Tibial artery (tissue), 4 donors: Measurements from ENCODE around the gene RAD51B.
A peak's percentile ranks its signal among the peaks of the same experiment; 100 is the strongest.
"Not testable (repeated sequence)": the region's sequence is repeated elsewhere in the genome, so short reads cannot be mapped to it uniquely, and the experiment has no call there.

Experiments used
- DNase-seq, 2 donors: peaks; one replicate each; pipeline ENCODE4 v3.0.0-alpha.2; 2019
- H3K27ac ChIP-seq, 2 donors: fragments of 200-600 bp; sonication (generic) in 1 of 2; 1 replicate in 1 of 2; 2 replicates in 1 of 2; pipeline ENCODE4 v1.5.1; 2018 to 2019; ENCODE audit warnings: mild to moderate bottlenecking in 1 of 2
- H3K27me3 ChIP-seq, 2 donors: fragments of 200-600 bp; sonication (generic) in 1 of 2; one replicate each; pipeline versions ENCODE4 v1.5.1 to v1.6.0; 2016 to 2019
- H3K36me3 ChIP-seq, 3 donors: fragments of 200-600 bp; sonication (generic) in 2 of 3; one replicate each; pipeline ENCODE4 v1.5.1; 2016 to 2019; ENCODE audit warnings: mild to moderate bottlenecking in 2 of 3
- H3K4me1 ChIP-seq, 4 donors: fragments of 200-600 bp; sonication (generic) in 2 of 4; 1 replicate in 3 of 4; 2 replicates in 1 of 4; pipeline ENCODE4 v1.5.1; 2016 to 2019
- H3K4me3 ChIP-seq, 2 donors: fragments of 200-600 bp; sonication (generic) in 1 of 2; 1 replicate in 1 of 2; 2 replicates in 1 of 2; pipeline ENCODE4 v1.5.1; 2018 to 2019; ENCODE audit warnings: mild to moderate bottlenecking in 2 of 2
- H3K9me3 ChIP-seq, 3 donors: fragments of 200-600 bp; sonication (generic) in 1 of 3; one replicate each; pipeline ENCODE4 v1.5.1; 2016 to 2019
- CTCF ChIP-seq, 2 experiments: fragments of 200-600 bp in 1 of 2; fragments of 450-650 bp in 1 of 2; IDR thresholded peaks; one replicate each; pipeline ENCODE4 v1.5.1; 2017 to 2019; ENCODE audit warnings: antibody characterized with exemption in 2 of 2, mild to moderate bottlenecking in 1 of 2, moderate library complexity in 1 of 2
- intact Hi-C: fragments of 100-400 bp; cut with DNase I; formaldehyde crosslinking; loops from one replicate; pipeline ENCODE4 v1.15.0; 2023; ENCODE audit warnings: low total_unique reads

Gene RAD51B

GRCh38 chr14:68283378-68284123, 464.0 kb downstream of the RAD51B start:
- H3K4me1 ChIP-seq, result peaks cover 0 to 43% (median 30%) of the 10 kb centered on the region in 4 donors
- no peak for TF ChIP-seq CTCF (IDR thresholded peaks at IDR 0.05)
- intact Hi-C loops, result no loop called here
- no peak overlapping the region for H3K4me3 ChIP-seq
- H3K27me3 ChIP-seq, result no peaks in the 10 kb centered on the region
- H3K27ac ChIP-seq, result no peak overlapping the region
- peak in 1 of 2 donors; percentile 32 for DNase-seq
- H3K36me3 ChIP-seq, result no peaks in the 10 kb centered on the region
- H3K9me3 ChIP-seq, result no peaks in the 10 kb centered on the region

- H3K27me3 ChIP-seq, result no peaks in the 10 kb centered on the region
- intact Hi-C loops, result no loop called here
- TF ChIP-seq CTCF (IDR thresholded peaks at IDR 0.05), result no peak
- peak overlapping the region; percentile 28 to 45 for H3K27ac ChIP-seq
- H3K9me3 ChIP-seq, result no peaks in the 10 kb centered on the region
- no peak overlapping the region for H3K4me3 ChIP-seq
- H3K36me3 ChIP-seq, result no peaks in the 10 kb centered on the region
- H3K4me1 ChIP-seq, result peaks cover 0 to 36% (median 22%) of the 10 kb centered on the region in 4 donors
- no peak for DNase-seq
Observed at GRCh38 chr14:68284333-68284732, 464.8 kb downstream of the RAD51B start.

- no peak for TF ChIP-seq CTCF (IDR thresholded peaks at IDR 0.05)
- peaks cover 0 to 30% (median 19%) of the 10 kb centered on the region in 4 donors for H3K4me1 ChIP-seq
- H3K27ac ChIP-seq, result peak overlapping the region; percentile 28 to 45
- no peak for DNase-seq
- no peaks in the 10 kb centered on the region for H3K27me3 ChIP-seq
- H3K9me3 ChIP-seq, result no peaks in the 10 kb centered on the region
- no peak overlapping the region for H3K4me3 ChIP-seq
- intact Hi-C loops, result no loop called here
- H3K36me3 ChIP-seq, result no peaks in the 10 kb centered on the region
Observed at GRCh38 chr14:68284834-68285233, 465.3 kb downstream of the RAD51B start.

- no peak for TF ChIP-seq CTCF (IDR thresholded peaks at IDR 0.05)
- Histone ChIP-seq H3K36me3 (no peaks in the 10 kb centered on the region), H3K4me1 (peaks cover 0 to 30% (median 12%) of the 10 kb centered on the region in 4 donors), H3K27ac (peak overlapping the region; percentile 28 to 45), H3K4me3 (no peak overlapping the region), H3K9me3 (no peaks in the 10 kb centered on the region), H3K27me3 (no peaks in the 10 kb centered on the region)
- no peak for DNase-seq
- intact Hi-C loops, result no loop called here
Observed at GRCh38 chr14:68285421-68286179, 466.0 kb downstream of the RAD51B start.

- no peaks in the 10 kb centered on the region for H3K36me3 ChIP-seq
- H3K4me3 ChIP-seq, result no peak overlapping the region
- H3K27ac ChIP-seq, result no peak overlapping the region
- no peaks in the 10 kb centered on the region for H3K27me3 ChIP-seq
- H3K4me1 ChIP-seq, result peaks cover 0 to 30% (median 12%) of the 10 kb centered on the region in 4 donors
- intact Hi-C loops, result no loop called here
- no peak for DNase-seq
- no peak for TF ChIP-seq CTCF (IDR thresholded peaks at IDR 0.05)
- H3K9me3 ChIP-seq, result no peaks in the 10 kb centered on the region
Observed at GRCh38 chr14:68286667-68287066, 467.1 kb downstream of the RAD51B start.

GRCh38 chr14:68289452-68289851, 469.9 kb downstream of the RAD51B start:
- DNase-seq, H3K27ac ChIP-seq, H3K4me3 ChIP-seq, H3K27me3 ChIP-seq, H3K36me3 ChIP-seq, intact Hi-C loops, H3K9me3 ChIP-seq: not testable (repeated sequence)
- peaks cover 0 to 14% (median 6%) of the 10 kb centered on the region in 4 donors for H3K4me1 ChIP-seq
